Type B pancreatic cell (in vitro differentiated cells): ENCODE results near the gene CAMTA1. TPM values are rescaled to one million over a fixed set of nuclear protein-coding genes. Genes with fewer than 3 reads are reported as not detected.

Source experiments
- DNase-seq: peaks from one replicate; pipeline ENCODE4 v3.0.0; 2021; ENCODE audit warnings: mixed read lengths; ENCODE audit not compliant: unreplicated experiment; ENCODE audit errors: extremely low spot score
- H3K27ac Mint-ChIP-seq: 2 replicates; pipeline ENCODE4 v1.8.0; 2021; ENCODE audit warnings: mild to moderate bottlenecking, mixed read lengths
- H3K27me3 Mint-ChIP-seq: 2 replicates; pipeline ENCODE4 v1.8.0; 2021; ENCODE audit warnings: mixed read lengths
- H3K36me3 Mint-ChIP-seq: 2 replicates; pipeline ENCODE4 v1.8.0; 2021; ENCODE audit warnings: mixed read lengths
- H3K4me1 Mint-ChIP-seq: one replicate; pipeline ENCODE4 v1.8.0; 2021; ENCODE audit warnings: mixed read lengths; ENCODE audit not compliant: unreplicated experiment
- H3K4me3 Mint-ChIP-seq: 2 replicates; pipeline ENCODE4 v1.8.0; 2021; ENCODE audit warnings: mild to moderate bottlenecking, mixed read lengths
- H3K9me3 Mint-ChIP-seq: 2 replicates; pipeline ENCODE4 v1.8.0; 2021; ENCODE audit warnings: mixed read lengths
- CTCF ChIP-seq: fragments of 200-600 bp; sonication (generic); conservative IDR thresholded peaks from 2 replicates; pipeline ENCODE4 v1.5.0; 2021; ENCODE audit warnings: antibody characterized with exemption, mild to moderate bottlenecking
- total RNA-seq: library from RNA; stranded (reverse); gene quantifications from 2 replicates; pipeline ENCODE4 v1.2.1, GENCODE V29; 2021; ENCODE audit warnings: low replicate concordance

The CAMTA1 gene
- total RNA-seq, 1 donor from 2014 or later, result 82.5 TPM

- H3K27ac Mint-ChIP-seq, result no peak overlapping the region
- H3K36me3 Mint-ChIP-seq, result no peaks in the 10 kb centered on the region
- no peak for DNase-seq
- H3K4me3 Mint-ChIP-seq, result peak overlapping the region; percentile 85
- peaks cover 60% of the 10 kb centered on the region for H3K27me3 Mint-ChIP-seq
- no peaks in the 10 kb centered on the region for H3K9me3 Mint-ChIP-seq
- H3K4me1 Mint-ChIP-seq, result peaks cover 5% of the 10 kb centered on the region
- TF ChIP-seq CTCF, result no peak
These were observed 284.7 kb downstream of the CAMTA1 start for GRCh38 chr1:7069931-7070330.

- TF ChIP-seq CTCF, result peak; percentile 93
- H3K36me3 Mint-ChIP-seq, result no peaks in the 10 kb centered on the region
- no peak for DNase-seq
- H3K4me3 Mint-ChIP-seq, result peak overlapping the region; percentile 85
- no peak overlapping the region for H3K27ac Mint-ChIP-seq
- H3K4me1 Mint-ChIP-seq, result peaks cover 5% of the 10 kb centered on the region
- no peaks in the 10 kb centered on the region for H3K9me3 Mint-ChIP-seq
- H3K27me3 Mint-ChIP-seq, result peaks cover 60% of the 10 kb centered on the region
These were observed 285.3 kb downstream of the CAMTA1 start for GRCh38 chr1:7070389-7071029.

- Mint-ChIP-seq H3K36me3 (no peaks in the 10 kb centered on the region), H3K4me3 (no peak overlapping the region), H3K4me1 (no peaks in the 10 kb centered on the region), H3K27me3 (peaks cover 26% of the 10 kb centered on the region), H3K27ac (no peak overlapping the region), H3K9me3 (peaks cover 7% of the 10 kb centered on the region)
- TF ChIP-seq CTCF, result no peak
- no peak for DNase-seq
These were observed 290.9 kb downstream of the CAMTA1 start for GRCh38 chr1:7076117-7076516.

- no peaks in the 10 kb centered on the region for H3K4me1 Mint-ChIP-seq
These were observed 291.3 kb downstream of the CAMTA1 start for GRCh38 chr1:7076572-7076971.

GRCh38 chr1:7077136-7077535 lies 291.9 kb downstream of the CAMTA1 start:
- TF ChIP-seq CTCF, result no peak
- H3K27ac Mint-ChIP-seq, result no peak overlapping the region
- no peak overlapping the region for H3K4me3 Mint-ChIP-seq
- DNase-seq, result no peak
- H3K9me3 Mint-ChIP-seq, result peaks cover 7% of the 10 kb centered on the region
- no peaks in the 10 kb centered on the region for H3K36me3 Mint-ChIP-seq
- no peaks in the 10 kb centered on the region for H3K4me1 Mint-ChIP-seq
- peaks cover 25% of the 10 kb centered on the region for H3K27me3 Mint-ChIP-seq

More at GRCh38 chr1:7076572-7076971, 291.3 kb downstream of the CAMTA1 start:
- Mint-ChIP-seq H3K9me3 (peaks cover 7% of the 10 kb centered on the region), H3K27ac (no peak overlapping the region), H3K36me3 (no peaks in the 10 kb centered on the region), H3K27me3 (peaks cover 26% of the 10 kb centered on the region), H3K4me3 (no peak overlapping the region)
- TF ChIP-seq CTCF, result no peak
- DNase-seq, result no peak
